ENCODE measurements around the gene PITX3.

Gene PITX3

DNA sequence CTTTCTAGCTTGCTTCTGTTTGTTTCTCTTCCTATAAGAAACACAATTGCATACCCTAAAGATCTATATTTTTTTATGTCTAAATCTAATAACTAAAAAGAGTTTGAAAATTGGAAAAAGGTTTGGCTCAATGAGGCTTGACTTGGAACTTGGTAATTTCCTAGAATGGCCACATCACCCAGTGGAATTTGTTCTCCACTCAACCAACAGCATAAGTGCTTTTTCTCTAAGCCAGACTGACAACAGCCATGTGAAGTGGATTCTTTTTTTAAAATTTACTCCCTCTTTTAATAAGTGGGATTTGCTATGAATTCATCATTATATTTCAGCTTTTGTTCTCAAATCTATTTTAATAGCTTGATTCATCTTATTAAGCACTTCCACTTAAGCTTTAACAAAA, 37.8 kb upstream of the PITX3 start:
- TF ChIP-seq, protein P1, sequence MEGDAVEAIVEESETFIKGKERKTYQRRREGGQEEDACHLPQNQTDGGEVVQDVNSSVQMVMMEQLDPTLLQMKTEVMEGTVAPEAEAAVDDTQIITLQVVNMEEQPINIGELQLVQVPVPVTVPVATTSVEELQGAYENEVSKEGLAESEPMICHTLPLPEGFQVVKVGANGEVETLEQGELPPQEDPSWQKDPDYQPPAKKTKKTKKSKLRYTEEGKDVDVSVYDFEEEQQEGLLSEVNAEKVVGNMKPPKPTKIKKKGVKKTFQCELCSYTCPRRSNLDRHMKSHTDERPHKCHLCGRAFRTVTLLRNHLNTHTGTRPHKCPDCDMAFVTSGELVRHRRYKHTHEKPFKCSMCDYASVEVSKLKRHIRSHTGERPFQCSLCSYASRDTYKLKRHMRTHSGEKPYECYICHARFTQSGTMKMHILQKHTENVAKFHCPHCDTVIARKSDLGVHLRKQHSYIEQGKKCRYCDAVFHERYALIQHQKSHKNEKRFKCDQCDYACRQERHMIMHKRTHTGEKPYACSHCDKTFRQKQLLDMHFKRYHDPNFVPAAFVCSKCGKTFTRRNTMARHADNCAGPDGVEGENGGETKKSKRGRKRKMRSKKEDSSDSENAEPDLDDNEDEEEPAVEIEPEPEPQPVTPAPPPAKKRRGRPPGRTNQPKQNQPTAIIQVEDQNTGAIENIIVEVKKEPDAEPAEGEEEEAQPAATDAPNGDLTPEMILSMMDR (IDR thresholded peaks at IDR 0.05; ENCODE audit: low read depth, low read length, missing control alignments) = no peak
- Histone ChIP-seq H3K27ac (no peak overlapping the region), H3K36me3 (replicated peaks) (no peaks in the 10 kb centered on the region), H3K27me3 (replicated peaks) (no peaks in the 10 kb centered on the region), H3K4me3 (ENCODE audit: low read depth, low read length) (no peak overlapping the region)
- in situ Hi-C loops (cut with HindIII; ENCODE audit: low pct_ligation_motif_present, low sequenced_read_pairs) = no loop called here
- DNase-seq = no peak

DNA sequence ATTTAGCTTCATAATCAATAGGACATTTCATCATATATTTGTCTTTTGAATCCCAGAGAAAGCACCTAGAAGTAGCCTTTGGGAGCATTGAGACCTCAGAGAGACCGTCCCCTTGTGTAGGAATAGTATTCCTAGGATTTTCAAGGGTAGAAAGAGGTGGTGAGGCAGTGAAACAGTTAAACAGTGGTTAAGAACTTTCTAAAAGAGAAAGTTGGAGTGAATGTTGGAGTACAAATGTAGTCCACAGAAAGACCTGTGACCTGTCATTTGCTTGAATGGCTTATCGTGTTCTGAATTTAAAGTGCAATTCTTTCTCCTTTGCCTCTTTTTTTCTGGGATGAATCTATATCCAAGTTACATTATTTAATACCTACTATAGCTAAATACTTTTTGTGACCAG, 34.0 kb upstream of the PITX3 start:
- H3K4me3 ChIP-seq (ENCODE audit: low read depth, low read length) = no peak overlapping the region
- TF ChIP-seq, protein P1 (IDR thresholded peaks at IDR 0.05; ENCODE audit: low read depth, low read length, missing control alignments) = no peak
- in situ Hi-C loops (cut with HindIII; ENCODE audit: low pct_ligation_motif_present, low sequenced_read_pairs) = no loop called here
- H3K27ac ChIP-seq = no peak overlapping the region
- no peaks in the 10 kb centered on the region for H3K36me3 ChIP-seq (replicated peaks)
- H3K27me3 ChIP-seq (replicated peaks) = no peaks in the 10 kb centered on the region
- no peak for DNase-seq

DNA sequence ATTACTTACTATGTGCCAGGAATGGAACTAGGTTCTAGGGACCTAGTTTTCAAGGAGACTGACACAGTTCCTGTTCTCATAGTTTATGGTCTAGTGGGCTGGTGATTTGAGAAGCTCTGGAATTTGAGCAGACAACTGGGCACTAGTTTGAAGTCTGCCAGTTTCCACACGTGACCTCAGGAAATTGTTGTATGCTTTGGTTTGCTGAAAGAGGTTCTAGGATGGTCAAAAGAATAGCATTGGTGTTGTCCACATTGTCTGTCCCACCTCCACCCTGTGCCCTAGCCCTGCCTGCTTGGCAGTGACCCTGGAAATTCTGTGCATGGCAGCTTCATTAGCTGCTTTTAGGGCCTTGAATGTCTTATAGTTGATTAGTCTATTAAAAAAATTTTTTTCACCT, 32.8 kb upstream of the PITX3 start:
- no peaks in the 10 kb centered on the region for H3K27me3 ChIP-seq (replicated peaks)
- DNase-seq = no peak
- no peaks in the 10 kb centered on the region for H3K36me3 ChIP-seq (replicated peaks)
- in situ Hi-C loops (cut with HindIII; ENCODE audit: low pct_ligation_motif_present, low sequenced_read_pairs) = no loop called here
- H3K27ac ChIP-seq = no peak overlapping the region
- no peak overlapping the region for H3K4me3 ChIP-seq (ENCODE audit: low read depth, low read length)
- TF ChIP-seq, protein P1 (IDR thresholded peaks at IDR 0.05; ENCODE audit: low read depth, low read length, missing control alignments) = no peak

DNA sequence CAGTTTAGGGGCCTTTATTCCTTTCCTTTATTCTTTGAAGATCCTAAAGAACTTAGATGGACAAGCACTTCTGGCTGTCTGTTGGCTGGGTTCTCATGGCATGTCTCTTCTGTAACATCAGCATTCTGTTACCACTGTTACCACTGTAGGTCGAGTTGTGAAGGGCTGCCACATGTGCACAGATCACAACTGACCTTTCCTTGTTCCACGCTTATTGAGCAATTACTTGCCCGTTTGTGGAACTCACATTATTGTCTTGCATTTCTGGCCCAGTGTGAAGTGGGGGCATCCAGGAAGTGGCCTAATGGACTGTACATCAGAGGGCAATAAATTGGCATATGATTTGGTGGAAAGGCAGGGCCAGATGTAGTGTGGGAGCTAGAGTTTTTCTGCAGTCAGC, 27.7 kb upstream of the PITX3 start:
- Histone ChIP-seq H3K4me3 (ENCODE audit: low read depth, low read length) (no peak overlapping the region), H3K27ac (no peak overlapping the region), H3K27me3 (replicated peaks) (no peaks in the 10 kb centered on the region), H3K36me3 (replicated peaks) (peaks cover 3% of the 10 kb centered on the region)
- in situ Hi-C loops (cut with HindIII; ENCODE audit: low pct_ligation_motif_present, low sequenced_read_pairs) = no loop called here
- TF ChIP-seq, protein P1 (IDR thresholded peaks at IDR 0.05; ENCODE audit: low read depth, low read length, missing control alignments) = no peak
- DNase-seq = no peak

DNA sequence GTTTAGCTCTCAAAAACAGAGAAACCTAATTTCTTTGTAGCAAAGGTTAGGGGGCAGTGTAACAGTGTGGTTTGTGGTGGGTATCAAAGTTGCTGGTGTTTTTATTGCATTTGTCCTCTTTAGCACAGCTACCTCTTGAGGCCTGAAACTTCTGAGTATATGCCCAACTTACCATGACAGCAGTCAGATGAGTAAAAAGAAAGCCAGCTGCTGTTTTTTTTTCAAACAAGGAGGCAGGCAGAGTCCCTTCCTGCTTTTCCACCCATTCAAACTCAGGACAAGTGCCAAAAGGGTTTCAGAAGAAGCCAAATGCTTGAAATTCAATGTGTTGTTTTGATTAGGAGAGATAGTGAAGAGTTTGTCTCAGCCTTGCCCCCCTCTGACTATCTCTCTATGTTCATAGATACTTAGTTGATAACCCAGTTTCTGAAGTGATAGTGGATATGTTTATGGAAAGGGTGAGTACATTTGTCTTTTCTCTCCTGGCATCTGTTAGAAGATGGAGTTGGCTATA, 27.1 kb upstream of the PITX3 start:
- in situ Hi-C loops (cut with HindIII; ENCODE audit: low pct_ligation_motif_present, low sequenced_read_pairs) = no loop called here

DNA sequence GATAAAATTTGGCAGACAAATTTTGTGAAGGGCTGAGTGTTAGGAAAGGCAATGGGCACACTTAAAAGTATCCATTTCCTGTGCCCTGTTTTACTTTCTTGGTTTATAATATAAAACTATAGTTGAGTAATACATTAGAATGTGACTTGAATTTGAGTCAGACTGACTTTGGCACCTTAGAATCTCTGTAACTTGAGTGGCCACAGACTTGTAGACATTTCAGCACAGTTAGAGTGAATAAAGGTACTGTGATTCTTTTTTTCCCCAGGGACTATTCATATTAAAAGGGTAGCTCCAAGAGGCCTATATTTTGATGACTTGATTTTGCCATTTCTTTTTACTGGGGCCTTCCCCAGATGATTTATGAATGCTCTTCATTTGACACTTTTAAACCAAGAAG, 26.4 kb upstream of the PITX3 start:
- Histone ChIP-seq H3K36me3 (replicated peaks) (peaks cover 12% of the 10 kb centered on the region), H3K4me3 (ENCODE audit: low read depth, low read length) (no peak overlapping the region), H3K27ac (peak overlapping the region; percentile 31), H3K27me3 (replicated peaks) (no peaks in the 10 kb centered on the region)
- TF ChIP-seq, protein P1 (IDR thresholded peaks at IDR 0.05; ENCODE audit: low read depth, low read length, missing control alignments) = no peak
- in situ Hi-C loops (cut with HindIII; ENCODE audit: low pct_ligation_motif_present, low sequenced_read_pairs) = no loop called here
- peak; percentile 43 for DNase-seq

More for the DNA sequence above, 27.1 kb upstream of the PITX3 start:
- TF ChIP-seq, protein P1 (IDR thresholded peaks at IDR 0.05; ENCODE audit: low read depth, low read length, missing control alignments) = no peak
- H3K36me3 ChIP-seq (replicated peaks) = peaks cover 9% of the 10 kb centered on the region
- peak overlapping the region; percentile 31 for H3K27ac ChIP-seq
- H3K4me3 ChIP-seq (ENCODE audit: low read depth, low read length) = no peak overlapping the region
- DNase-seq = no peak
- no peaks in the 10 kb centered on the region for H3K27me3 ChIP-seq (replicated peaks)

Data from brain microvascular endothelial cell (primary cell).